Suppressor macrophage (primary cell): ENCODE measurements around the gene KIF6.

ENCODE experiments used
- DNase-seq, 4 experiments: peaks; one replicate each; pipeline ENCODE4 v3.0.0-alpha.2; 2020 to 2022

KIF6 gene

GRCh38 chr6:39415482-39415881 is 309.7 kb downstream of the KIF6 start:
- no peak for DNase-seq

- DNase-seq = no peak
These were observed 313.7 kb downstream of the KIF6 start for GRCh38 chr6:39411465-39411864.

- DNase-seq = no peak
These were observed 314.2 kb downstream of the KIF6 start for GRCh38 chr6:39411001-39411400.

GRCh38 chr6:39409889-39410288 is 315.3 kb downstream of the KIF6 start:
- DNase-seq = no peak

DNA sequence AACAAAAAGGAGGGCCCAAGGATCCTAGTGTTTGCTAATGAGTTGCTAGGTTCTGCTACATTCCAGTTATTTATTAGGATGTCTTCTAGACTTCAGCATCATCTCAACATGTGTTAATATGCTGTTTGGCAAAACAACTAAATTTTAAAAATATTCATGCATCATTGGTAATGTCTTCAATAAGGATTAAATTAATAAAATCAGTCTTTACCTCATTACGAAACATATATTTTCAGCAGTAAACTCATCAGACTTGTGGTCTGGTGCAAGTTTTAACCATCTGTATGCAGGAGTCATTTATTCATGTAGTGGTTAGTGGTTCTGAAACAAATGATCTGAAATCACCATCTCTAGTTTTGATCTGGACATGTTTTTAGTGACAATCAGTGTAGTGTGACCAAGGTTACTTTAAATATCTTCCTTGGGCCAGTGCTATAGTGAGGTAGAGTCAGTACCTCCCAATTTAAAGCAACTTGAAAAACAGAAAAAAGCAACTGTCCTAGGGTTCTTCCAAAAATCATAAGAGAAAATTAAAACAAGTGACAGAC is 317.7 kb downstream of the KIF6 start:
- no peak for DNase-seq

DNA sequence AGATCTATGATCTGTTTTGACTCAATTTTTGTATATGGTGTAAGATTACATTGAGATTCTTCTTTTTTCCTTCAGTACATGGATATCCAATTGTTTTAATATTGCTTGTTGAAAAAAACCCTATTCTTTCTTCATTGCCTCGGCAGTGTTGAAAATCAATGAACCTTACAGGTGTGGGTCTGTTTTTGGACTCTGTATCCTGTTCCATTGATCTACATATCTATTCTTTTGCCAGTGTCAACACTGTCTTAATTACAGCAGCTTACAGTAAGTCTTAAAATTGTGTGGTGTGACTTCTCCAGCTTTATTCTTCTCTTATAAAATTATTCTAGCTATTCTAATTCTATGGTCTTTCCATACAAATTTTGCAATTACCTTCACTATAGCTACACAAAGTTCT is 320.9 kb downstream of the KIF6 start:
- DNase-seq = no peak

GRCh38 chr6:39403304-39403703 is 321.9 kb downstream of the KIF6 start:
- no peak for DNase-seq

GRCh38 chr6:39402239-39402751 is 322.9 kb downstream of the KIF6 start:
- DNase-seq = no peak

DNA sequence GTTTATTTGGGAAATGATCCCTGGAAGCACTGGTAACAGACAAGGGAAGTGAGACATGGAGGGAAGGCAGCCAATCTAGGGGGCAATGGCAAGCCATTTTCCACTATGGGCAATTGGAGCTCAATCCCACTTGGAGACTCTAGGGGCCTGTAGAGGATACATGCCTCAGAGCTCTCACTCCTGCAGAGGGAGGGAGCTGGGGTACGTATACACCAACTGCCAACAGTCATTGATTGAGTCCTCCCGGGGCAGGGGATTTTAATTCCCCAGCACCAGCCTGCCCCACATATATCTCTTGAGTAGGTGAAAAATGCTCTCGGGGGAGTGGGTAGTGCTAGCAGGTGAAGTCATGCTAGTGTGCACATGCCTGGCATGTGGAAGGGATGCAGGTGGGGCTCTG is 323.8 kb downstream of the KIF6 start:
- no peak for DNase-seq

DNA sequence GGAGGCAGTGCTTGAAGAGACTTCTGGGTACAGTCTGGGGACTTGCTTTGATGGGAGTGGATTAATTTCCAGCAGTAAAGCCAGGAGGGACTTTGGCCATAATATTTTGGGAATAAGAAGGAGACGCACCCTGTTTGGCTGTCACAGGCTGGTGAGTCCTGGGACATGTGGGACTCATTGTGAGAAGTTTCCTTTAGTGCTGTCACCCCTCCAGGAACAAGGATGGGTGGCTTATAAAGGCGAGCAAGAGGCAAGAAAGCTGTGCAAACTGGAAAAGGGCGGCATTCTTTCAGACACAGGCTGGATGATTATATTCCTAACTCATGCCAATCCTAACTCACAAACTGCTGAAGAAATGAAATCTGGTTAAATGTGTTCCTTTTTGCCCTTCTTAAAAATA is 325.2 kb downstream of the KIF6 start:
- no peak for DNase-seq

GRCh38 chr6:39396854-39397253 is 328.4 kb downstream of the KIF6 start:
- no peak for DNase-seq

DNA sequence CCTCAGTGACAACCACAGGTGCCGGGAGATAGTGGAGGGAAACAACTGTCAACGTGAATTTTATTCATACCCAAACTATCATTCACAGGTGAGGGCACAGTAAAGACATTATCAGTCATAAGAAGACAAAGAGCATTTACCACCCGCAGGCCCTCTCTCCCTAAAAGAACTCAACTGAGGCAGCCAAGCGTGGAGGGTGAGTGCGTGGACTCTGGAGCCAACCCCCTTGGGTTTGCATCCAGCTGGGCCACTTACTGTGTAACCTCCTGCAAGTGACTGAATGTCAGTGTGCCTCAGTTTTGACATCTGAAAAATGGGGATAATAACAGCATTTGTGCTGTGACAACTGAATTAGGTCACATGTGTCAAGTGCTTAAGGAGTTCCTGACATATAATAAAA is 332.1 kb downstream of the KIF6 start:
- DNase-seq = no peak

DNA sequence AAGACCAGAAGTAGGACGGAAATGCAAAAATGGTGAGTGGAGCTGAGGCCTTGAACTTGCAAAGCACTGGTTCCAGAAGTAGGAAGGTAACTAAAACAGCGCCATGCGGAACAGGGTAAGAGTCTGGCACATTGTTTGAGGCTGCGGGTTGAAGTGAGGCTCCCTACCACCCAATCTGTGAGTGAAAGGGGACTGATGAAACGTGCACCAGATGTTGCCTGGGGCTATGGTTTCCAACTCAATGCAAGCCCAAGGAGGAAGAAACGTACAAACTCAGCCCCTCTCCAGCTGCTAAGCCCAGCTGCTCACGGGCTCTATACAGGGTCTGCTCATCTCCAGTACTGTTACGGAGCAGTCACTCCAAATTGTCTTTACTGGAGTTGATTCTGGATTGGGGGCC is 334.0 kb downstream of the KIF6 start:
- DNase-seq = no peak

DNA sequence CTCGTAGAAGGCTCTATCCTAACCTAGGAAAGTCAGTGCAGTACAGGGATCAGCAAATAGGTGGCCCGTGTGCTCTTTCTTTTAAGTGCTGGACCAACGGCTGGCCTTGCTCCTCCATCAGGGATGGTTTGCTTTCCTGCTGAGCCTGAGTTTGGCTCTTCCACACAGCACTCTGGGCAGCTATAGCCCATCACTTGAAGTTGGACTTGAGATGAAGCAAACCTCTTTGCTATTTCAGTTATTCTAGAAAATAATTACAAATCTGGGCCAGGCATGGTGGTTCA is 335.8 kb downstream of the KIF6 start:
- DNase-seq = no peak

DNA sequence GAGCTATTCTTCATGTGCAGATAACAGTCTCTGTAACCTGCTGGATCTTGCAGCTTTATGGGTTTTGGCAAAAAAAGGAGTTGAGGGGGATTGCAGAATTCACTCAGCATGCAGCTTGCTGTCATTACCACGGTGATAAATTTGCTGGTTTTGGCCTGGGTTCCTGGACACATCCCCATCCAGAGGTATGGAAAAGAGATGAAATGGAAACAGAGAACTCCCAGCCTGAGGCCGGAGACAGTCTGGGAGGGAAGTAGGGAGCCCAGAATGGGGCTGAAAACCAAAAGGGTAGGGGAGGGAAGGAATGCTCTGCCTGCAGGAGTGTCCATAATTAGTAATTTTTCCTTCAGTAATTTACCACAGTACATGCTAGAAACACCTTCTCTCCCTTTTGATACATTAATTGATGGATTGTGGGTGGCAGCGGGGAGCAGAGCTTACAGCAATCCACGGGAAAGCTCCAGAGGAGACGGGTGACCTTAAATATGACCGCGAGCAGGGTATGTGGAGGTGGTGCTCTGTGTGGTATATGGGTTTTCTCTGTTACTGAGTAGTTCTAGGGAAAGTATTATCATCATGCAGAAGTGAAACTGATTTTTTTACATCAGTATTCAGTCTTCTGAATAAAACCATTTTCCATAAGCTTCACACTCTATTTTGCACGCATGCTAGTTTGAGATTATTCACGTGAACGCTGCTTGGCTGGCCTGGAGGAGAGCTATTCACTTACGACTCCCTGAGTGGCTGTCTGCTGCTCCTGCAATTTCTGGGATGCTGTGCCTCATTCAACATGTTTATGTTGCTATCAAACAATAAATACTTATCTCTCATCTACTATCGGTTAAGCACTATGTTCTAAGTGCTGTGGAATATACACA is 336.4 kb downstream of the KIF6 start:
- no peak for DNase-seq

DNA sequence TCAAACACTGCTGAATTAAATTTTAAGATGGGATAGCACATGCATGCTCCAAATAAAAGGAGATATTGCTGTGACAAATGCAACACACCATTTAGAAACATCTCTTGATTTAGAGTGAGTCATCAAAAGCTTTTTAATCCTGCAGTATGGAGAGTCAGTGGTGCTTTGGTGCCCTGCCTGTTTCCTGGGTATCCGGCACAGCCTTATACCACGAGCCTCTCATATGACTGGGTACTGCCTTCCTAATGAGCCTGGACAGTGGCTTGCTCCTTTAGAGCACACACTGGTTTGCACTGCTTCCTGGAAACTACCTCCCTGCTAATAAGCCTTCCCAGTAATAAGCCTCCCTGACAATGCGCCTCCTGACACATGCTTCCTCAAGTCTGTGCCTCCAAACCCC is 337.4 kb downstream of the KIF6 start:
- no peak for DNase-seq

GRCh38 chr6:39386487-39386886 is 338.7 kb downstream of the KIF6 start:
- no peak for DNase-seq

GRCh38 chr6:39381550-39382140 is 343.6 kb downstream of the KIF6 start:
- DNase-seq = no peak

DNA sequence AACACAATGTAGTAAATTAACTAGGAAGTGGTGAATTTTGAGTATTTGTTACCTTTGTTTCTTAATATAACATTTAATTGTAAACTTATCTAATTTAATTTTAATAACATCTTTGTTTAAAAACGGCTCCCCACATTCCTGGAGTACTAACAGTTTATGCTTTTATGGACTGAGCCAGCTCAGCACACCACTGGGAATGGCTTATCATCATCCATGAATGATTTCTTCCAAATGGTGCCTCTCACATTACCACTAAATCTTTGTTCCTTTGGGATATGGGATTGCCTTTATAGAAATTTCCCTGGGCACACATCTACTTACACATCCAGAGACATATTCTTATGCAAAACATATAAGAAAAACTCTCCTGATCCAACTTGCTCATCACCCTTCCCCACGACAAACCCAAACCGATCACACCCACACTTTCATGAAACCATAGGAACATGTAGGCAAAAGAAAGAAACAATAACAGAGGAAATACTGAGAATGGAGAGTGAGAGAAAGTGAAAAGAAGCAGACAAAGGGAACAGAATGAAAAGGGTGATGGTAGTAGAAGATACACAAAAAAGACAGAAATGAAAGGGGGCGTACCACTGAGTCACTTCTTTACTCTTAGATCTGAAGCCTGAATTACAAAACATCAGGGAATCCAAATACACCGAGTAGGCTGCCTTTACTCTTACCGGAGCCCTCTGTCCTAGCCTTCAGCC is 344.2 kb downstream of the KIF6 start:
- DNase-seq = no peak

- DNase-seq = no peak
These were observed 346.2 kb downstream of the KIF6 start for GRCh38 chr6:39378960-39379425.

DNA sequence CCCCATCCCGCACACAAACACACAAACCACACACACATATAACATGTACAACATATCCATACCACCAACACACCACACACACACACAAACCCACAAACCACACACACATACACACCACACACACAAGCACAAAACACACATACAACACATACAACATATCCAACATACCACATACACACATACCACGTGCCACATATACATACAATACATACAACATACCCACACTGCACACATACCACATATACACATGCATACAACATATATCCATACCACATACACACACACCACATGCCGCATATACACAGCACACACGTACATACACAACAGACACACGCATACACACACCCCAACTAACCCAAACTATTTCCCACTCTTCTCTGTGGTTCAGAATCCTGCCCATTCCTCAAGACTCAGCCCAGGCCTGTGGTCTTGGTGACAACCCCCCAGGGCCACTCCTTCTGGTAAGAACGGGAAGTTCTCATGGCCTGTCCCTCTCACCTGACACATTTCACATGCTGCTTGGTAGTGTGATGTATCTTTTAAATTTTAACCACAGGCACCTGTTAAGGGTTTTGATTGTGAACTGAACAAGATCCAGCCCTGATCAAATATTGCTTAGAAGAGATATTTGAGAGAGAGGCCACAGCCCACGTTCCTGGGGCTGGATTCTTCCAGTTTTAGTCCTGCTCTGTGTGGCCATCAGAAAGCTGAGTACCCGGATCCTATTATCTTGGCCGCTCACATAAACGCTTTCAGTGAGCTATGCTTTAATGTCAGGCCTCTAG is 346.8 kb downstream of the KIF6 start:
- DNase-seq = no peak

DNA sequence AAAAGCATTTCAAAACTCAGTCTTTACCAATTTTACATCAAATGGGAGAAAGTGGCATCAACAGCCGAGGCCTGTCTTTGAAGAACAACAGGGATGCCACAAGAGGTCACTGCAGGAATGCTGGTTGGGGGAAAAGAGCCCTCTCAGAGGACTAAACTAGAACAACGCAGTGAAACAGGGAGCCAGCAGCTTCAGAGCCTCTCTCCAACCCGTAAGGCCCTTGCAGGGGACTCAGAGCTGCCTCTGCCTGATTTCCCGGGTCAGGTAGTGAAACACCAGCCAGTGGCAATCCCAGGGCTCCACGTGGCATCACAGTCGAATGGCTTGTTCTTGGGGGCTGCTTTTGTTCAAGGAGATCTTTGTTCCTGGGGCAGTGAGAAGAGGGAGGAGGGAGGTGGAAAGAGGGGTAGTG is 347.7 kb downstream of the KIF6 start:
- peak; percentile 10 to 40 (median 22) for DNase-seq

DNA sequence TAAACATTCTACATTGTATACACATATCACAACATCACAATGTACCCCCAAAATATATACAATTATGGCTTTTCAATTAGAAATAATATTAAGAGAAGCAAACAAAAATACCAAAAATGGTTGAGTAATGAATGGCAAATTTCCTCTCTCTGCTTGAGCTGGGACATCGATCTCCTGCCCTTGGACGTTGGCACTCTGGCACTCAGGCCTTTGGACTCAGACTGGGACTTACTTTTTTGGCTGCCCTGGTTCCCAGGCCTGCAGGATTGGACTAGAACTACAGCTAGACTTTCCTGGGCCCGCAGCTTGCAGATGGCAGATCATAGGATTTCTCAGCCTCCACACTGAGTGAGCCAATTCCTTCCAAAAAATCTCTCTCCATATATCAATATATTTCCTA is 349.8 kb downstream of the KIF6 start:
- DNase-seq = no peak
